ENCODE measurements around the gene PLPP4. TPM values are rescaled to one million over a fixed set of nuclear protein-coding genes. Genes with fewer than 3 reads are reported as not detected.

PLPP4 gene
- polyA plus RNA-seq, 2 donors, result not detected

DNA sequence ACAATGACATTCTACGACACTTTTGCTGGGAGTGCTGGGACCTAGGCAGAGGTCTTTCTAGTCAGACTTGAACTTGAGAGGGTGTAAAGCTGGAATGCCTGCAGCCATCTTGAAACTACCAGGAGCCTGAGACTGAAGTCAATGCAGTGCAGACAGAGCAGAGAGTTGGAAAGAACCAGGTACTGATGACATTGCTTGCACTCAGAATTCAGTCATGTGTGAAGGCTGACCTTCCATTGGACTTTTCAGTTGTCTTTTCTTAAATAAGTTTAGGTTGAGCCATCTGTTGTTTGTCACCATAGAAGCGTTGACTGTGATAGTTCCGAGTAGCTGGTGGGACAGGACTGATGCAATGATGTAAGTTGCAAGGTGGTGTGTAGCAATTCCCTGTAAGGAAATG, 3.1 kb upstream of the PLPP4 start:
- Histone ChIP-seq H3K4me1 (ENCODE audit: control insufficient read depth in 2 of 2, insufficient read depth in 2 of 2, low read length in 1 of 2) (peaks cover 5 to 9% of the 10 kb centered on the region in 2 donors), H3K9me3 (ENCODE audit: control insufficient read depth in 2 of 2, insufficient read depth in 1 of 2, low read depth in 1 of 2, low read length in 1 of 2) (peaks cover 0 to 3% of the 10 kb centered on the region in 2 donors), H3K36me3 (ENCODE audit: control insufficient read depth in 2 of 2, insufficient read depth in 2 of 2, low read length in 1 of 2) (no peaks in the 10 kb centered on the region), H3K27ac (ENCODE audit: low read depth in 2 of 2, low read length in 1 of 2) (no peak overlapping the region), H3K4me3 (ENCODE audit: low read depth in 1 of 2, low read length in 2 of 2) (no peak overlapping the region), H3K27me3 (ENCODE audit: control insufficient read depth in 1 of 2, insufficient read depth in 2 of 2, low read length in 2 of 2) (peaks cover 3 to 5% of the 10 kb centered on the region in 2 donors)
- 74 to 80% methylated on average over 3 of the region's 3 CpGs for WGBS, 2 donors

DNA sequence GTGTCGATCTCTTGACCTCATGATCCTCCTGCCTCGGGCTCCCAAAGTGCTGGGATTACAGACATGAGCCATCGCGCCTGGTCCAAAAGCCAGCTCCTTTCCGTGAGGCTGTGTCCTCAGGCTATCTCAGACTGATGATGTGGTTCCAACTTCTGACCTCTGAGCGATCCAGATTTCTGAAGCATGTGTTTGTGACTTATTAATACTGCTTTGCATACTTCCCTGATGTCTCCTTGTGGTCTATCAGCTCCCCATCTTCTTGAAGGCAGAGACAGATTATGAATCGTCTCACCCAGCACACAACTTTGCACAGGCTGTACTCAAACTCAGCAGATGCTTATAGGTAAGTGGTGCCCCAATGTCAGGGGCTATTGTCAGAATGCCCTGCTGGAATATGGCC, 2.0 kb upstream of the PLPP4 start:
- Histone ChIP-seq H3K4me3 (ENCODE audit: low read depth in 1 of 2, low read length in 2 of 2) (no peak overlapping the region), H3K27me3 (ENCODE audit: control insufficient read depth in 1 of 2, insufficient read depth in 2 of 2, low read length in 2 of 2) (peaks cover 3 to 5% of the 10 kb centered on the region in 2 donors), H3K4me1 (ENCODE audit: control insufficient read depth in 2 of 2, insufficient read depth in 2 of 2, low read length in 1 of 2) (peaks cover 5 to 9% of the 10 kb centered on the region in 2 donors), H3K9me3 (ENCODE audit: control insufficient read depth in 2 of 2, insufficient read depth in 1 of 2, low read depth in 1 of 2, low read length in 1 of 2) (peaks cover 0 to 3% of the 10 kb centered on the region in 2 donors), H3K27ac (ENCODE audit: low read depth in 2 of 2, low read length in 1 of 2) (no peak overlapping the region), H3K36me3 (ENCODE audit: control insufficient read depth in 2 of 2, insufficient read depth in 2 of 2, low read length in 1 of 2) (no peaks in the 10 kb centered on the region)
- WGBS, 2 donors, result 65 to 81% methylated on average over 7 of the region's 7 CpGs

DNA sequence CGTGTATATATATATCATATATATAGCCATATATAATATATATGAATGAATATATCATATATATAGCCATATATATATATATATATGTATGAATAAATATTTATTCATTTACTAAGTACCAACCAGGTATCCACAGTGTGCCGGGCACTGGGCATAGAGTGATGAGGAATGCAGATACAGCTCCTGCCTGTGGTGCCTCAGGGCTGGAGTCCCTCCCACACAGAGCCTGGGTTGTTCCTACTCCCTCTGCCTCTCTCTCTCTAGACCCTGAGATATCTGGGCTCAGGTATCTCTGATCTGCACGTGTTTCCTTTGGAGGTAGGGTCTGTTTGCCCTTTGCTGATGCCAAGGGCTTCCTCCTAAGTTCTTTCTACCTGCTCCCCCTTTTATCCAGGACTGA, 1.4 kb upstream of the PLPP4 start:
- Histone ChIP-seq H3K27ac (ENCODE audit: low read depth in 2 of 2, low read length in 1 of 2) (no peak overlapping the region), H3K27me3 (ENCODE audit: control insufficient read depth in 1 of 2, insufficient read depth in 2 of 2, low read length in 2 of 2) (peaks cover 3 to 5% of the 10 kb centered on the region in 2 donors), H3K4me1 (ENCODE audit: control insufficient read depth in 2 of 2, insufficient read depth in 2 of 2, low read length in 1 of 2) (peaks cover 5 to 9% of the 10 kb centered on the region in 2 donors), H3K9me3 (ENCODE audit: control insufficient read depth in 2 of 2, insufficient read depth in 1 of 2, low read depth in 1 of 2, low read length in 1 of 2) (peaks cover 0 to 3% of the 10 kb centered on the region in 2 donors), H3K36me3 (ENCODE audit: control insufficient read depth in 2 of 2, insufficient read depth in 2 of 2, low read length in 1 of 2) (no peaks in the 10 kb centered on the region), H3K4me3 (ENCODE audit: low read depth in 1 of 2, low read length in 2 of 2) (no peak overlapping the region)
- WGBS, 2 donors, result 57 to 59% methylated on average over 3 of the region's 3 CpGs

DNA sequence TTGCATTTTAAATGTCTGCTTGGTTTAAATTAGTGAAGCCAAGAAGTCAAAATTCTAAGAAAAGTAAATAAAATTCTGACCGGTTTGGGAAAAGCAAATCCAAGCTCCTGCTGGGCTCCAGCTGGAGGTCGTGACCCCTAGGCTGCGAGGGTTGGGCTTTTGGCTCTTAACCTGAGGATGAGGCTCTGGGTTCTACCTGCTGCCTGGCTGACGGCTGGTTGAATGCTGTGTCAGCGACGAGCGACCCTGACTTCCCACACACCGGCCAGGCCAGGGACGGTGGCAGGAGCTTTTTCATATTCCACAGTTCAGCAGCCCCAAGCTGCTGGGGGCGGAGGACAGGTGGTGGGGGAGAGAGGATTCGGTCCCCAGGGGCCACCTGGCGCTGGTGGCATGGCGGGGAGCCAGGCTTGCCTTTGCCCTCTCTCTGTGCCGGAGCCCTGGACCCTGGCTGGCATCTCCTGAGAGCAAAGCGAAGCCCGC, 843 bp upstream of the PLPP4 start:
- WGBS, 2 donors, result 14% methylated on average over 16 of the region's 16 CpGs
- Histone ChIP-seq H3K4me3 (ENCODE audit: low read depth in 1 of 2, low read length in 2 of 2) (peak overlapping the region; percentile 17 to 51), H3K27ac (ENCODE audit: low read depth in 2 of 2, low read length in 1 of 2) (no peak overlapping the region), H3K36me3 (ENCODE audit: control insufficient read depth in 2 of 2, insufficient read depth in 2 of 2, low read length in 1 of 2) (no peaks in the 10 kb centered on the region), H3K9me3 (ENCODE audit: control insufficient read depth in 2 of 2, insufficient read depth in 1 of 2, low read depth in 1 of 2, low read length in 1 of 2) (peaks cover 0 to 3% of the 10 kb centered on the region in 2 donors), H3K27me3 (ENCODE audit: control insufficient read depth in 1 of 2, insufficient read depth in 2 of 2, low read length in 2 of 2) (peaks cover 3 to 5% of the 10 kb centered on the region in 2 donors), H3K4me1 (ENCODE audit: control insufficient read depth in 2 of 2, insufficient read depth in 2 of 2, low read length in 1 of 2) (peaks cover 5 to 9% of the 10 kb centered on the region in 2 donors)

DNA sequence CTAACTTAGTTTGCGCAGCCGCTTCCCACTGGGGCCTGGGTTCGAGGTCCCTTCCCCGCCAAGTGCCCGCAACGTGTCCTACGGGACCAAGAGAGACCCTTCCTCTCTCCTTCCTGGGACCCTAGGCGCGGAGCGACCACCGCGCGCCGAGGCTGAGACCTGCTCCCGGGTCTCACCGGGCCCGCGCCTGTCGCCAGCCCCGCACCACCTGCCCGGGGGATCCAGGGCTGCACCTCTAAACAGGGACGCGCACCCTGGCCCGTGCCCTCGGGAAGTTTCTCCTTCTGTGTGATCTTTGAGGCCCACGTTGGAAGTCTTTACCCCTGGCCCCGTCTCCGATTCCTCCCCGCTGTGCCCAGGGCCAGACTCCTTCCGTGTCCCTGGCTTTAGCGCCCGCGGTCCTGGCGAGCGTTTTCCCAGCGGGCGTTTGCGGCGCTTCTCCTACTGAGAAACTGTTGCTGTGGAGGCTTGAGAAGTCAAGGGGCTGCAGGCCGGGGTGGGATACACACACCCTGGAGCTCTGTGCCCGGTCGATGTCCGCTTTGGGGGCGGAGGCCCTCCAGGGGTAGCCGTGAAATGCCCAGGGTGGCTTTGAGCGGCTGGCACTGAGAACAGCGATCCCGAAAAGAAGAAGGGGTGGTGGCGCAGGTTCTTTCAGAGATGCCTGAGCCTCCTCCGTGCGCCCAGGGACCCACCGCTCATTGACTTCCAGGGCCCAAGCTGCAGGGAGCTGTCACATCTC, 575 bp downstream of the PLPP4 start:
- Histone ChIP-seq H3K27ac (ENCODE audit: low read depth in 2 of 2, low read length in 1 of 2) (no peak overlapping the region), H3K27me3 (ENCODE audit: control insufficient read depth in 1 of 2, insufficient read depth in 2 of 2, low read length in 2 of 2) (peaks cover 3 to 5% of the 10 kb centered on the region in 2 donors), H3K36me3 (ENCODE audit: control insufficient read depth in 2 of 2, insufficient read depth in 2 of 2, low read length in 1 of 2) (no peaks in the 10 kb centered on the region), H3K4me3 (ENCODE audit: low read depth in 1 of 2, low read length in 2 of 2) (peak overlapping the region in 1 of 2 donors; percentile 51), H3K4me1 (ENCODE audit: control insufficient read depth in 2 of 2, insufficient read depth in 2 of 2, low read length in 1 of 2) (peaks cover 5 to 9% of the 10 kb centered on the region in 2 donors), H3K9me3 (ENCODE audit: control insufficient read depth in 2 of 2, insufficient read depth in 1 of 2, low read depth in 1 of 2, low read length in 1 of 2) (peaks cover 0 to 3% of the 10 kb centered on the region in 2 donors)
- WGBS, 2 donors, result 16 to 19% methylated on average over 51 to 52 of the region's 52 CpGs

DNA sequence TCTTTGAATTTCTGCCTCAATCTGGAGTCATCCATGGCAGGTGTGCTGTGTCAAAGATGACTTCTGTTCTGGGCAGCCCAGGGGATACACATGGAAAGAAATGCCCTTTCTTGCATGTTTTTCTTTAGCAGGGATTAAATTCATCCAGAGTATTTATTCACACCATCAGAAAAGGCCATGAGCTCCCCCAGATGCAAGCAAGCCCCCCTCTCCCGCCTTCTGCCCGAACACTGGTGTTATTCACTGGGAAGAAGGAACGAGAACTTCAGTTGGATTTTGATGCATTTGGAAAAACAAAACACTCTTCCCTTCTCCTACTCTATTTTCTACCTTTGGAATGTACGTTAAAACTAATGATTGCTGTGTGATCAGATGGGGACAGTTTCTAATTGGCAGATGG, 1.4 kb downstream of the PLPP4 start:
- peaks cover 5 to 9% of the 10 kb centered on the region in 2 donors for H3K4me1 ChIP-seq (ENCODE audit: control insufficient read depth in 2 of 2, insufficient read depth in 2 of 2, low read length in 1 of 2)
- H3K27ac ChIP-seq (ENCODE audit: low read depth in 2 of 2, low read length in 1 of 2), result no peak overlapping the region
- H3K36me3 ChIP-seq (ENCODE audit: control insufficient read depth in 2 of 2, insufficient read depth in 2 of 2, low read length in 1 of 2), result no peaks in the 10 kb centered on the region
- H3K9me3 ChIP-seq (ENCODE audit: control insufficient read depth in 2 of 2, insufficient read depth in 1 of 2, low read depth in 1 of 2, low read length in 1 of 2), result no peaks in the 10 kb centered on the region
- 70 to 74% methylated on average over 4 of the region's 4 CpGs for WGBS, 2 donors
- no peak overlapping the region for H3K4me3 ChIP-seq (ENCODE audit: low read depth in 1 of 2, low read length in 2 of 2)
- H3K27me3 ChIP-seq (ENCODE audit: control insufficient read depth in 1 of 2, insufficient read depth in 2 of 2, low read length in 2 of 2), result peaks cover 3 to 5% of the 10 kb centered on the region in 2 donors

DNA sequence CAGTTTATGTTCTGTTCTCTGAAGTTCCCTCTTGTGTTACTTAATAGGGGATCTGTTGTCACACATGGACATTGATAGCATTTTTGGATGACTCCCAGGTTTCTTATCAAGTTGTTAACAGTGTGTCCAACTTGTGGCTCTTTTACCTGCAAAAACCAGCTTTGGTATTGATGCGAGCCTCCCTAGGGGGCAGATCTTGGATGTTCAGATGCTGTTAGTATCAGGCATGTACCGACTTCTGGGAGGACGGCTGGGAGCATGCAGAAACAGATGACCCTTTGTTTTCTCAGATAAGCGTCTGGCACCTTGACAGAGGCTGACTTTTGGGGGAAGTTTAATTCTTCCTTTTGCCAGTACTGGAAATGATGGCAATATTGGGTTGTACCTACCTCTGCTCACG, 2.2 kb downstream of the PLPP4 start:
- WGBS, 2 donors, result 38 to 41% methylated on average over 5 of the region's 5 CpGs
- Histone ChIP-seq H3K36me3 (ENCODE audit: control insufficient read depth in 2 of 2, insufficient read depth in 2 of 2, low read length in 1 of 2) (no peaks in the 10 kb centered on the region), H3K9me3 (ENCODE audit: control insufficient read depth in 2 of 2, insufficient read depth in 1 of 2, low read depth in 1 of 2, low read length in 1 of 2) (no peaks in the 10 kb centered on the region), H3K4me1 (ENCODE audit: control insufficient read depth in 2 of 2, insufficient read depth in 2 of 2, low read length in 1 of 2) (peaks cover 5 to 9% of the 10 kb centered on the region in 2 donors), H3K4me3 (ENCODE audit: low read depth in 1 of 2, low read length in 2 of 2) (no peak overlapping the region), H3K27me3 (ENCODE audit: control insufficient read depth in 1 of 2, insufficient read depth in 2 of 2, low read length in 2 of 2) (peaks cover 3 to 5% of the 10 kb centered on the region in 2 donors), H3K27ac (ENCODE audit: low read depth in 2 of 2, low read length in 1 of 2) (no peak overlapping the region)

DNA sequence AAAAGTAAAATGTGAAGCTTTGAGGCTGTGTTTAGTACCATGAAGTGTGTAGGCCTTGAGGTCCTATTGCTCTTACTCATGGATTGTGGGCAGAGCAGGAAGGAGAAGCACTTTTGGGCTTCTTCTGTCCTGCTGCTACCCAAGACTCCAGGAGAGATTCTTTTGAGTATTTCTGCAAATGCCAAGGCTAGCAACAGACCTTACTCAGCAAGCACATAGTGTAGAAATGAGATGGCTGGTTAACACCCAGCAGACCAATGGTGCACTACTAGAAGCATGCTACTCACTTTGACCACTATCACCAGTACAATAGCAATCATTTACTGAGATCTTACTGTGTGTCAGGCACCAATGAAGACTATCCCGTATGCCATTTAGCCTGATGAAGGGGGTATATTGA, 3.2 kb downstream of the PLPP4 start:
- peaks cover 3 to 5% of the 10 kb centered on the region in 2 donors for H3K27me3 ChIP-seq (ENCODE audit: control insufficient read depth in 1 of 2, insufficient read depth in 2 of 2, low read length in 2 of 2)

DNA sequence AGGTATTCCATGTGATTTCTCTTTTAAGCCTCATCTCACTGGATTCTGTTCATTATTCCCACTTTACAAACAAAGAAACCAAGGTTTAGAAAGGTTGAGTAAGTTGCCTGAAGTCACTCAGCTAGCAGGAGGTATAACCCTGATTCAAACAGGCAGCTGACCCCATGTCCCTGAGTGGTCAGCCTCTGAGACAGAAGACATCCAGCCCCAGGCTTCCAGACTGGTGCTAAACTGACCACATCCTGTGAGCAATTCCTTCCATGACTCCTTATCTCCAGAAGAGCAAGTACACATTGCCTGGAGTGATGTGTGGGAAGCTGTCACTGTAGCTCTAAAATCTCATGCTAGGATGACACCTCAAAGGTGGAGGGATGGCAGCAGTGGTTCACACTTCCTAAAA, 3.7 kb downstream of the PLPP4 start:
- no peak overlapping the region for H3K27ac ChIP-seq (ENCODE audit: low read depth in 2 of 2, low read length in 1 of 2)
- peaks cover 3 to 5% of the 10 kb centered on the region in 2 donors for H3K27me3 ChIP-seq (ENCODE audit: control insufficient read depth in 1 of 2, insufficient read depth in 2 of 2, low read length in 2 of 2)
- peaks cover 5 to 9% of the 10 kb centered on the region in 2 donors for H3K4me1 ChIP-seq (ENCODE audit: control insufficient read depth in 2 of 2, insufficient read depth in 2 of 2, low read length in 1 of 2)
- H3K9me3 ChIP-seq (ENCODE audit: control insufficient read depth in 2 of 2, insufficient read depth in 1 of 2, low read depth in 1 of 2, low read length in 1 of 2), result no peaks in the 10 kb centered on the region
- H3K36me3 ChIP-seq (ENCODE audit: control insufficient read depth in 2 of 2, insufficient read depth in 2 of 2, low read length in 1 of 2), result no peaks in the 10 kb centered on the region
- H3K4me3 ChIP-seq (ENCODE audit: low read depth in 1 of 2, low read length in 2 of 2), result no peak overlapping the region

More for the DNA sequence above, 3.2 kb downstream of the PLPP4 start:
- Histone ChIP-seq H3K27ac (ENCODE audit: low read depth in 2 of 2, low read length in 1 of 2) (no peak overlapping the region), H3K4me3 (ENCODE audit: low read depth in 1 of 2, low read length in 2 of 2) (no peak overlapping the region), H3K36me3 (ENCODE audit: control insufficient read depth in 2 of 2, insufficient read depth in 2 of 2, low read length in 1 of 2) (no peaks in the 10 kb centered on the region), H3K9me3 (ENCODE audit: control insufficient read depth in 2 of 2, insufficient read depth in 1 of 2, low read depth in 1 of 2, low read length in 1 of 2) (no peaks in the 10 kb centered on the region), H3K4me1 (ENCODE audit: control insufficient read depth in 2 of 2, insufficient read depth in 2 of 2, low read length in 1 of 2) (peaks cover 5 to 9% of the 10 kb centered on the region in 2 donors)
- WGBS, 2 donors, result 41 to 86% methylated on average over 1 of the region's 1 CpG

Data from esophagus (tissue), 2 donors.